CD8-positive, alpha-beta memory T cell (primary cell): ENCODE data around the gene NEB. TPM values are rescaled to one million over a fixed set of nuclear protein-coding genes. Genes with fewer than 3 reads are reported as not detected.
"Not testable (repeated sequence)": the region's sequence is repeated elsewhere in the genome, so short reads cannot be mapped to it uniquely, and the experiment has no call there.

Experiments used
- CTCF ChIA-PET: fragments of 350-600 bp; sonication (Branson Sonifier 250); formaldehyde crosslinking; loops from one replicate; lab custom pipeline; 2021; ENCODE audit warnings: antibody characterized with exemption; lab: Charles Lee
- POLR2A ChIA-PET: fragments of 350-600 bp; sonication (Branson Sonifier 250); formaldehyde crosslinking; loops from one replicate; lab custom pipeline; 2021; ENCODE audit warnings: antibody characterized with exemption; lab: Charles Lee
- DNase-seq, 5 donors: peaks; one replicate each; pipeline versions ENCODE4 v3.0.0 to v3.0.0-alpha.2; 2020 to 2022; ENCODE audit warnings: mixed read lengths in 1 of 5
- H3K27ac ChIP-seq: one replicate; pipeline ENCODE4 v1.7.0; 2013; ENCODE audit warnings: low read depth, mild to moderate bottlenecking, low read length, moderate library complexity
- H3K27me3 ChIP-seq: 2 replicates; pipeline ENCODE4 v1.7.0; 2013; ENCODE audit warnings: low read length, mild to moderate bottlenecking; ENCODE audit not compliant: insufficient read depth, poor library complexity, severe bottlenecking
- H3K36me3 ChIP-seq: 2 replicates; pipeline ENCODE4 v1.7.0; 2013; ENCODE audit warnings: mild to moderate bottlenecking, low read length, moderate library complexity; ENCODE audit not compliant: insufficient read depth
- H3K4me1 ChIP-seq: 2 replicates; pipeline ENCODE4 v1.7.0; 2013; ENCODE audit warnings: mild to moderate bottlenecking, low read length, moderate library complexity; ENCODE audit not compliant: insufficient read depth
- H3K4me3 ChIP-seq: 2 replicates; pipeline ENCODE4 v1.7.0; 2013; ENCODE audit warnings: mild to moderate bottlenecking, low read length
- H3K9me3 ChIP-seq: 2 replicates; pipeline ENCODE4 v1.7.0; 2013; ENCODE audit warnings: mild to moderate bottlenecking, low read length
- H3K27ac Mint-ChIP-seq, 8 donors: one replicate each; pipeline ENCODE4 v1.8.0; 2020 to 2021; ENCODE audit warnings: mixed read lengths in 8 of 8, mild to moderate bottlenecking in 6 of 8, inconsistent platforms in 3 of 8, moderate library complexity in 3 of 8
- H3K27me3 Mint-ChIP-seq, 2 donors: one replicate each; pipeline ENCODE4 v1.8.0; 2020 to 2021; ENCODE audit warnings: mixed read lengths in 2 of 2, mild to moderate bottlenecking in 1 of 2, moderate library complexity in 1 of 2
- H3K36me3 Mint-ChIP-seq, 3 donors: one replicate each; pipeline ENCODE4 v1.8.0; 2020 to 2021; ENCODE audit warnings: mixed read lengths in 3 of 3, inconsistent platforms in 1 of 3, mild to moderate bottlenecking in 1 of 3
- H3K4me1 Mint-ChIP-seq, 3 donors: one replicate each; pipeline ENCODE4 v1.8.0; 2020 to 2021; ENCODE audit warnings: mixed read lengths in 3 of 3, inconsistent platforms in 1 of 3, mild to moderate bottlenecking in 1 of 3
- H3K4me3 Mint-ChIP-seq, 7 donors: one replicate each; pipeline ENCODE4 v1.8.0; 2020 to 2021; ENCODE audit warnings: mixed read lengths in 7 of 7, mild to moderate bottlenecking in 6 of 7, moderate library complexity in 4 of 7, inconsistent platforms in 2 of 7
- H3K9me3 Mint-ChIP-seq, 5 donors: one replicate each; pipeline ENCODE4 v1.8.0; 2020 to 2022; ENCODE audit warnings: mixed read lengths in 5 of 5, mild to moderate bottlenecking in 3 of 5, moderate library complexity in 2 of 5, inconsistent platforms in 1 of 5
- polyA plus RNA-seq: library from polyadenylated mRNA; unstranded; fragments of 300-500 nt; fragmentation: Illumina TruSeq; gene quantifications from one replicate; pipeline ENCODE4 v1.2.3, GENCODE V29; 2021
- total RNA-seq, 2 experiments: library from RNA; stranded (reverse); gene quantifications; one replicate each; pipeline ENCODE4 v1.2.3, GENCODE V29; 2021

The NEB gene
- total and polyA plus RNA-seq, 3 experiments from 2014 or later: 0.10 to 0.31 (median 0.29) TPM

- POLR2A ChIA-PET: no interaction called here
Measured at GRCh38 chr2:151611351-151611750, 122.9 kb downstream of the NEB start.

GRCh38 chr2:151610310-151610709 lies 124.0 kb downstream of the NEB start:
- no peak for DNase-seq
- Histone ChIP-seq H3K36me3 (no peaks in the 10 kb centered on the region), H3K27me3 (no peaks in the 10 kb centered on the region), H3K9me3 (no peaks in the 10 kb centered on the region), H3K27ac (no peak overlapping the region), H3K4me1 (peaks cover 9% of the 10 kb centered on the region), H3K4me3 (no peak overlapping the region)
- Mint-ChIP-seq H3K27ac (no peak overlapping the region), H3K36me3 (no peaks in the 10 kb centered on the region), H3K4me1 (peaks cover 11 to 12% (median 11%) of the 10 kb centered on the region in 3 donors), H3K4me3 (no peak overlapping the region), H3K27me3 (no peaks in the 10 kb centered on the region), H3K9me3 (no peaks in the 10 kb centered on the region)
- CTCF ChIA-PET: no interaction called here
- POLR2A ChIA-PET: no interaction called here

More at GRCh38 chr2:151611351-151611750, 122.9 kb downstream of the NEB start:
- no peaks in the 10 kb centered on the region for H3K9me3 Mint-ChIP-seq
- H3K27me3 ChIP-seq: no peaks in the 10 kb centered on the region
- H3K36me3 Mint-ChIP-seq: no peaks in the 10 kb centered on the region
- no peak overlapping the region for H3K27ac ChIP-seq
- CTCF ChIA-PET: no interaction called here
- no peaks in the 10 kb centered on the region for H3K36me3 ChIP-seq
- H3K27ac Mint-ChIP-seq: peak overlapping the region in 1 of 8 donors; percentile 35
- H3K4me3 ChIP-seq: no peak overlapping the region
- H3K4me1 Mint-ChIP-seq: peaks cover 12 to 13% (median 12%) of the 10 kb centered on the region in 3 donors
- no peaks in the 10 kb centered on the region for H3K9me3 ChIP-seq
- no peaks in the 10 kb centered on the region for H3K27me3 Mint-ChIP-seq
- peaks cover 9% of the 10 kb centered on the region for H3K4me1 ChIP-seq
- DNase-seq: no peak
- H3K4me3 Mint-ChIP-seq: no peak overlapping the region

DNA sequence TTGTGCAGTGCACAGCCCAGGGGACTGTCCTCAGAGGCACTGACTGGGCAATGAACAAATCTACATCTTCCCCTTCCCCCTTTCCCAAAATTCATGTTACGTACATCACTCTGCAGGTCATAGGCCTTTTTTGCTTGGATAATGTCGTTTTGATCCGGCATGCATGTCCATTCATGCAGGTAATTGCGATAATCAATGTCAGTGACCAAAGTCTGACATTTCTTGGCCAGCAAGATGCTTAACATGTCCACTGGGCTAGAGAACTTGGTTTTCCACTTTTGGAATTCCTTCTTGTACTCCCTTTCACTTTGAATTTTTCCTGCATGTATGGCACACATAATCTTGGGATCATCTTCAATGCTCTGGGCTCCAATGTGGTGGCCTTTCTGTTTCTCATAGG lies 124.6 kb downstream of the NEB start:
- no peak overlapping the region for H3K4me3 ChIP-seq
- no peak overlapping the region for H3K27ac ChIP-seq
- no peak overlapping the region for H3K27ac Mint-ChIP-seq
- H3K27me3 Mint-ChIP-seq: no peaks in the 10 kb centered on the region
- H3K4me3 Mint-ChIP-seq: no peak overlapping the region
- ChIA-PET CTCF (no interaction called here), POLR2A (interaction anchor here (0.6 kb wide), 1 partner anchor 21 kb away, joined by 3 read pairs; no protein-coding TSS in a partner anchor)
- H3K9me3 Mint-ChIP-seq: no peaks in the 10 kb centered on the region
- no peaks in the 10 kb centered on the region for H3K36me3 ChIP-seq
- peaks cover 5 to 6% (median 5%) of the 10 kb centered on the region in 3 donors for H3K4me1 Mint-ChIP-seq
- DNase-seq: no peak
- H3K27me3 ChIP-seq: no peaks in the 10 kb centered on the region
- H3K36me3 Mint-ChIP-seq: no peaks in the 10 kb centered on the region
- H3K9me3 ChIP-seq: no peaks in the 10 kb centered on the region
- H3K4me1 ChIP-seq: peaks cover 3% of the 10 kb centered on the region

GRCh38 chr2:151607459-151608424 lies 126.5 kb downstream of the NEB start:
- CTCF ChIA-PET, H3K9me3 Mint-ChIP-seq: not testable (repeated sequence)

GRCh38 chr2:151603530-151603929 lies 130.7 kb downstream of the NEB start:
- H3K4me1 Mint-ChIP-seq, H3K9me3 ChIP-seq, H3K4me3 Mint-ChIP-seq, H3K27ac ChIP-seq, H3K36me3 Mint-ChIP-seq, H3K36me3 ChIP-seq, CTCF ChIA-PET, POLR2A ChIA-PET, H3K9me3 Mint-ChIP-seq, H3K27me3 Mint-ChIP-seq, H3K4me1 ChIP-seq, H3K4me3 ChIP-seq, H3K27ac Mint-ChIP-seq, H3K27me3 ChIP-seq, DNase-seq: not testable (repeated sequence)

More at GRCh38 chr2:151607459-151608424, 126.5 kb downstream of the NEB start:
- H3K4me1 ChIP-seq, H3K36me3 ChIP-seq, H3K27ac ChIP-seq, POLR2A ChIA-PET, H3K9me3 ChIP-seq, DNase-seq, H3K4me3 ChIP-seq, H3K27ac Mint-ChIP-seq, H3K27me3 Mint-ChIP-seq, H3K36me3 Mint-ChIP-seq, H3K4me3 Mint-ChIP-seq, H3K4me1 Mint-ChIP-seq, H3K27me3 ChIP-seq: not testable (repeated sequence)

GRCh38 chr2:151602402-151602801 lies 131.9 kb downstream of the NEB start:
- H3K9me3 Mint-ChIP-seq, H3K27ac Mint-ChIP-seq, H3K27me3 ChIP-seq, H3K36me3 ChIP-seq, H3K9me3 ChIP-seq, POLR2A ChIA-PET, H3K36me3 Mint-ChIP-seq, H3K27me3 Mint-ChIP-seq, H3K27ac ChIP-seq, DNase-seq, H3K4me3 ChIP-seq, CTCF ChIA-PET, H3K4me1 ChIP-seq, H3K4me1 Mint-ChIP-seq, H3K4me3 Mint-ChIP-seq: not testable (repeated sequence)

DNA sequence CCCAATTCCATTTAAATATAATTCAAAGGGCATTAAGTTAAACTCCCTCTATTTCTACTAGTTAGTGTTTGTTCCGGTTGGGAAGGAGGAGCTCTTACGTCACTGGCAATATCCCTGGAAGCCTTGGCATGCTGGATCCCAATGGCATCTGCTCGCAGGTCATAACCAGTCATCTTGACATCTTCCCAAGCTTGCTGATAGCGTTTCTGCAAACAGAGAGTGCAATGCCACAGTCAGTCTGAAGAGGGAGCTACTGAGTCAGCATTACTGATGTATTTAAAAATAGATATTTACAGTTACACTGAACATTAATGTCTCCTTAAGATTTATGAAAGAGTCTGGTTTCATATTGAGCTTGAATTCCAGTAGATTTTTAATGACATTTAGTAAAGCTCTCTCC lies 132.5 kb downstream of the NEB start:
- H3K4me1 ChIP-seq, H3K4me3 ChIP-seq, H3K27me3 ChIP-seq, DNase-seq, H3K9me3 Mint-ChIP-seq, H3K27me3 Mint-ChIP-seq, H3K9me3 ChIP-seq, H3K27ac ChIP-seq, H3K36me3 ChIP-seq, H3K27ac Mint-ChIP-seq, CTCF ChIA-PET, POLR2A ChIA-PET, H3K4me3 Mint-ChIP-seq, H3K36me3 Mint-ChIP-seq, H3K4me1 Mint-ChIP-seq: not testable (repeated sequence)

DNA sequence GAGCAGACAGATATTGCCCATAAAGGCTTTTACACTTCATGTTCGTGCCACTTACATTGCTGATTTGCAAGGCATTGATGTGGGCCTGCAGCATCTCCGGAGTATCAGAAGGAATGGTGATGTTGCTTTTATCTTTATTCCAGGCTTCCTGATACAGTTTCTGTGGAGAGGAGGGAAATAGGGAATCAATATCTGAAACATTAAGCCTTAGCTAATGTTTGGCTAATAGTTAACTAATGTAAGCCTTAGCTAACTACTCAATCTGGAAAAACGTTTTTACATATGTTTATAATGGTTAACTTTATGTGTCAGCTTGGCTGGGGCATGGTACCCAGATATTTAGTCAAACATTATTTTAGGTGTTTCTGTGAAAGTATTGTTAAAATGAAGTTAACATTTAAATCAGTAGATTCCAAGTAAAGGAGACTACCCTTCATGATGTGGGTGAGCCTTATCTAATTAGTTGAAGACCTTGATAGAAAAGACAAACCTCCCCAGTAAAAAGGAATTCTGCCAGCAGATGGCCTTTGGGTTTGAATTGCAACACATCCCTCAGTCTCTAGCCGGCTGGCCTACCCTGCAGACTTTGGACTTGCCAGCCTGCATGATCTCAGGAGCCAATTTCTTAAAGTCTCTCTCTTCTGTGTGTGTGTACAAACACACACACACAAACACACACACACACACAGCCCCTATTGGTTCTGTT lies 137.2 kb downstream of the NEB start:
- H3K4me3 ChIP-seq, DNase-seq, CTCF ChIA-PET, H3K27ac Mint-ChIP-seq, H3K9me3 Mint-ChIP-seq, H3K36me3 Mint-ChIP-seq, H3K4me1 Mint-ChIP-seq, H3K4me3 Mint-ChIP-seq, H3K4me1 ChIP-seq, H3K27me3 Mint-ChIP-seq, H3K27ac ChIP-seq, POLR2A ChIA-PET, H3K9me3 ChIP-seq, H3K36me3 ChIP-seq, H3K27me3 ChIP-seq: not testable (repeated sequence)
